8988T (cell line): ENCODE data around the gene TPSAB1.
"Not testable (repeated sequence)": the region's sequence is repeated elsewhere in the genome, so short reads cannot be mapped to it uniquely, and the experiment has no call there.

Source experiments
- DNase-seq: peaks from one replicate; pipeline ENCODE4 v3.0.0; 2011

Gene TPSAB1

DNA sequence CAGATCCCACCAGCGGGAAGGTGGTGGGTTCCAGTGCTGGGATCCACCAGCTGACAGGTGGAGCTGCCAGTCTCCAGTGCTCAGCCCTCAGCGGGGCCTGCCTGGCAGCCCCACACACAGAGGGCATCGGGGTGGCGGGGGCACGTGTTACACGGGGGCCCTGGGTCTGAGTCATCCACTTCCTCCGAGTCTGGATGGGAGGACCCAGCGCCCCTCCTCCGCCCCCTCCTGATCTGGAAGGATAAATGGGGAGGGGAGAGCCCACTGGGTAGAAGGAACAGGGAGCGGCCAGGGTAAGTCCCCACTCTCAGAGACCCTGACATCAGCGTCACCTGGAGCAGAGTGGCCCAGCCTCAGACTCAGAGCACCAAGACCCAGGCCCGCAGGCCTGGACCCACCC is at the start of gene TPSAB1:
Gene TPSAB1, plus strand, starts transcription at position 270 of the 400 bp plus-strand sequence. CDS start 234 bp downstream, outside the sequence.
- not testable (repeated sequence) for DNase-seq

DNA sequence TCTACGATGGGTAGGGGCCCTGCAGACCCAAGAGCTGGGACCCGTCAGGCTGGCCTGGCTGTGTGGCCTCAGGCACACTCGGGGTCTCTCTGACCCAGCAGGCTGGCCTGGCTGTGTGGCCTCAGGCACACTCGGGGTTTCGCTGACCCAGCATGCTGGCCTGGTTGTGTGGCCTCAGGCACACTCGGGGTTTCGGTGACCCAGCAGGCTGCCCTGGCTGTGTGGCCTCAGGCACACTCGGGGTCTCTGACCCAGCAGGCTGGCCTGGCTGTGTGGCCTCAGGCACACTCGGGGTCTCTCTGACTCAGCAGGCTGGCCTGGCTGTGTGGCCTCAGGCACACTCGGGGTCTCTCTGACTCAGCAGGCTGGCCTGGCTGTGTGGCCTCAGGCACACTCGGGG is 49.7 kb upstream of the TPSAB1 start:
- DNase-seq = not testable (repeated sequence)

- no peak for DNase-seq
Observed at GRCh38 chr16:1192384-1193073, 48.0 kb upstream of the TPSAB1 start.

GRCh38 chr16:1193143-1193824 is 47.2 kb upstream of the TPSAB1 start:
- DNase-seq = no peak

DNA sequence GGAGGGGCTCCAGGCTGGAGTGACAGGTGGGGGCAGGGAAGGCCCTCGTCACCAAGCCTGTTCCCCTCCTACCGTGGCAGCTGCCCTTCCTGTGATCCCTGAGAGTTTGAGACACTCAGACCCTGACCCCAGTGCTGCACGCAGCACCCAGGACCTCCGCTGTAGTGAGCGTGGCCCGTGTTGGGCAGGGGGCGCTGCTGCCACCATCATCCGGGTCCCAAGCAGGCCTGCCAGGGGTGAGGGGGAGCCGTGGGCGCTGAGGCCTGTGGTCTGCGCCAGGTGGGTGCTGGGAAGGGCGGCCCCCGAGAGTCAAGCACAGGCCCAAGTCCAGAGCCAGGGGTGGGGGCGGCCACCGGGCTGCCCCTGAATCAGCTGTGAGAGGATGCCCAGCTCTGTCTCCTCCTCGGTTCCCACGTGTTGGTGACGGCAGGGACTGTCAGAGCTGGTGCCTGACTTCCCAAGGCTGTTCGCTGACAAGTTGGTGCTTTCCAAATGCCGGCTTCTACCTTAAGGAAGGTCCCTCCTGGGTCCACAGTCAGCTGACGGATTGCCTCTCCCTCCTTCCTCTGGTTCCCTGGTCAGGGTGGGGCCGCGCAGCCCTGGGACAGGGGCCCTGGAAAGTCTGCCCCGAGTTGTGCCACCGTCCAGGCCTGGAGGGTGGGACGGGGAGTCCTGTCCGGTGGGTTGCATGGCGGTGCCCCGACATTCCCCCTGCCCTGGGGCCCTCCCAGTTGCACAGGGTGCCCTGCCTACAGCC is 46.5 kb upstream of the TPSAB1 start:
- DNase-seq = no peak

GRCh38 chr16:1194665-1195392 is 45.7 kb upstream of the TPSAB1 start:
- DNase-seq = no peak

GRCh38 chr16:1195393-1195666 is 45.2 kb upstream of the TPSAB1 start:
- DNase-seq = no peak

- DNase-seq = no peak
Observed at GRCh38 chr16:1196494-1196893, 44.0 kb upstream of the TPSAB1 start.

DNA sequence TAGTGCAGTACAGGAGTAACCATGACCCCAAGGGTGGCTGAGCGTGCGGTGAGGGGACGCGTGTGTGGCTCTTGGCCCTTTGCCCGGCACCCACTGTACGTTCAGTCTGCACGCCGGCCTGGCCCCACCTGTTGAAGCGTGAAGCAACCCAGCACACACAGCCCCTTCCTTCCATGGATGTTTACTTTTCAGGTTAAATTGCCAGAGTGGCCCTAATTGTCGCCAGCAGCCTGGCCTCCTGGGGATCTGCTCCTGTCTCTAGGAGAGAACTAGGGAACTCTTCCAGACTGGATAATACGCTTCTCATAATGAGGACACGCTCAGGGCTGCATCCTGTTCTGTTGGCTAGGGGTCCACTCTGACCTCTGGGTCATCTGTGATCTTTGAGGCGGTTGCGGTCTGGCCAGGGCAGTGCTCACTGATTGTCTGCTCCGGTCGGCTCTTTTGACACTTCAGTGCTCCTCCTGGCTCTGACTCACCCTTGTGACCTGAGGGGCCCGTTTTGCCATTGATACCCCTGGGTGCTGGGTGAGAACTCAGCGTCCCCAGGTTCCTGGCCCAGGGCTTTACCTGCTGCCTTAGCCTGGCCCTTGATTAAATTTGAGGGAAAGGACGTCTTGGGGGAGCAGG is 43.2 kb upstream of the TPSAB1 start:
- DNase-seq = no peak

DNA sequence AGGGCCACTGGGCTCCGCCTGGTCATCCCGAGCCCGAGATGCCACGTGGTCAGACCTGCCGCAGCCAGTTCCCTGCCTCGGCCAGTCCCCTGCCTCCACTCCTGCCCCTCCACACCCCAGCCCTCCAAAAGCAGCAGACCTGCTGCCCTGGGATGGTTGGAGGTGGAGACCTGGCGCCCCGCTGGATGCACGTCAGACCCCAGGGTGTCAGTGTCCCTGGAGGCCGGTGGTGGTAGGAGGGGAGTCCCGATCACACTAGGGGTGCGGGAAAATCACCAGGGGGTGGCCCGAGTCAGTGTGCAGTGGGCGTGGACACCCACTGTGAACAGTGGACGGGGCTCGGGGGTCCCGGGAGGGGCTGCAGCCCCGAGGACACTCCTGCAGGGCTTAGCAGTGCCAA is 42.3 kb upstream of the TPSAB1 start:
- no peak for DNase-seq

DNA sequence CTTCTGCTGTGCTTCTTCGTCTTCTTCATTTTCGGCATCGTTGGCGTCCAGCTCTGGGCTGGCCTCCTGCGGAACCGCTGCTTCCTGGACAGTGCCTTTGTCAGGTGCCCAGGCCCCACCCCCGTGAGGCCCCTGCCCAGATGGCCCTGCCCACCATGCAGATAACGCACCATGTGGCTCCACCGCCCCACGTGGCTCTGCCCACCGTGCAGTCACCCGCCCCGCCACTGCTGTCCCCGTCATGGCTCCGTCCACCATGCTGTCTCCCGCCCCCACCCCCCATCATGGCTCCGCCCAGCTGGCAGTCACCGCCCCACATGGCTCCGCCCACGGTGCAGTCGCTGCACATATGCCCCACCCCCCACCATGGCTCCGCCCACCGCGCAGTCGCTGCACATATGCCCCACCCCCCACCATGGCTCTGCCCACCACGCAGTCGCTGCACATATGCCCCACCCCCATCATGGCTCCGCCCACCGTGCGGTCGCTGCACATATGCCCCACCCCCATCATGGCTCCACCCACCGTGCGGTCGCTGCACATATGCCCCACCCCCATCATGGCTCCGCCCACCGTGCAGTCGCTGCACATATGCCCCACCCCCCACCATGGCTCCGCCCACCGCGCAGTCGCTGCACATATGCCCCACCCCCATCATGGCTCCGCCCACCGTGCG is 41.7 kb upstream of the TPSAB1 start:
- DNase-seq = not testable (repeated sequence)

- no peak for DNase-seq
Observed at GRCh38 chr16:1199347-1200013, 41.0 kb upstream of the TPSAB1 start.

DNA sequence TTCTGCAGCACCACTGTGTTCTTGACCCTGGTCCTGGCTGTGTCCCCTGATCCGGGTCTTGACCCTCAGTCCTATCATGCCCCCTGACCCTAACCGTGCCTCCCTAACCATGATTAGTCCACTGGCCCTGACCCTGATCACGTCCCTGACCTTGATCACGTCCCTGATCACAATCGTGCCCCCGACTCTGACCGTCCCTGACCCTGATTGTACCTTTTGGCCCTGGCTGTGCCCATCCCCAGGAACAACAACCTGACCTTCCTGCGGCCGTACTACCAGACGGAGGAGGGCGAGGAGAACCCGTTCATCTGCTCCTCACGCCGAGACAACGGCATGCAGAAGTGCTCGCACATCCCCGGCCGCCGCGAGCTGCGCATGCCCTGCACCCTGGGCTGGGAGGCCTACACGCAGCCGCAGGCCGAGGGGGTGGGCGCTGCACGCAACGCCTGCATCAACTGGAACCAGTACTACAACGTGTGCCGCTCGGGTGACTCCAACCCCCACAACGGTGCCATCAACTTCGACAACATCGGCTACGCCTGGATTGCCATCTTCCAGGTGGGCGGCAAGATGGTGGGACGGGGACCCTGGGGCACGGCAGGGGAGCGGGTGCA is 40.4 kb upstream of the TPSAB1 start:
- no peak for DNase-seq

- DNase-seq = no peak
Observed at GRCh38 chr16:1201444-1201843, 39.1 kb upstream of the TPSAB1 start.

DNA sequence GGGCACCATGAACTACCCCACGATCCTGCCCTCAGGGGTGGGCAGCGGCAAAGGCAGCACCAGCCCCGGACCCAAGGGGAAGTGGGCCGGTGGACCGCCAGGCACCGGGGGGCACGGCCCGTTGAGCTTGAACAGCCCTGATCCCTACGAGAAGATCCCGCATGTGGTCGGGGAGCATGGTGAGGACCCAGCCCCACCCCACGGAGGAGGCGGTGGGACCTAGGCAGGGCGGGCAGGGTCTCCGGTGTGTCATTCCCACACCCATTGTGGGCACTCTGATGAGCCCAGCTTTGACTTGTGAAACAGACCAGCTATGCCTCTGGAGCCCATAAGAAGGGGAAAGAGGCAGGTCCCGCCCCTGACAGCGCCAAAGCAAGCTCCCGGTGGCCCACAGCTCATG is 38.2 kb upstream of the TPSAB1 start:
- no peak for DNase-seq

GRCh38 chr16:1204933-1205332 is 35.6 kb upstream of the TPSAB1 start:
- DNase-seq = no peak

DNA sequence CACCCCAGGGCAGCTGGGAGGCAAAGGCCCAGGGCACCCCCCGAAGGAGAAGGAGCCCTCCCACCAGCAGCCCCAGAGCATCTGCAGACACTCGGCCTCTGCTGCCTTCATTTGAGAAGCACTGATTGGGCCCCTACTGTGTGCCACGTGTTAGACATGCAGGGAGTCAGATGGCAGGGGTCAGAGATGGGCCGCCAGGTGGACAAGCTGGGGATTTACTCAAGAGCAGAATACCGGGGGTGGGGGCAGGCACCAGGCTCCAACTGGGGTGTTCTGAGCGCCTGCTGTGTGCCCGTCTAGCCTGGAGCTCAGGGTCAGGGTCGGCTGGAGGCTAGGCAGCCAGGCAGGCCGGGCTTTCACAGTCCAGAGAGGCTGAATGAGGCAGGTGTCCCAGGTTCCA is 34.2 kb upstream of the TPSAB1 start:
- no peak for DNase-seq

DNA sequence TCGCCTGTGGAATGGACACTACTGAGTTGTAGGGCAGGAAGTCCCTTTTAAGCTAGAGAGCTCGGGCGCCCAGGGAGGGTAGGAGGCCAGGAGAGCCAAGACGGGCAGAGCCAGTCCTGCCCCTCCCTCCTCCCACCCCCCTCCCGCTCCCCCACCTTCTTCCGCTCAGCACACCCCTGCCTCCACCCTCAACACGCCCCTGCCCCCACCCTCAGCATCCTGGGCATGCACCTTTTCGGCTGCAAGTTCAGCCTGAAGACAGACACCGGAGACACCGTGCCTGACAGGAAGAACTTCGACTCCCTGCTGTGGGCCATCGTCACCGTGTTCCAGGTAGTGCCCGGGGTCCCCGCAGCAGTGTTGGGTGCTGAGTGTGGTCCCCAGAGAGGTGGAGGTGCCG is 33.7 kb upstream of the TPSAB1 start:
- no peak for DNase-seq

GRCh38 chr16:1208239-1208830 is 32.2 kb upstream of the TPSAB1 start:
- no peak for DNase-seq

- DNase-seq = no peak
Observed at GRCh38 chr16:1209081-1209480, 31.4 kb upstream of the TPSAB1 start.

DNA sequence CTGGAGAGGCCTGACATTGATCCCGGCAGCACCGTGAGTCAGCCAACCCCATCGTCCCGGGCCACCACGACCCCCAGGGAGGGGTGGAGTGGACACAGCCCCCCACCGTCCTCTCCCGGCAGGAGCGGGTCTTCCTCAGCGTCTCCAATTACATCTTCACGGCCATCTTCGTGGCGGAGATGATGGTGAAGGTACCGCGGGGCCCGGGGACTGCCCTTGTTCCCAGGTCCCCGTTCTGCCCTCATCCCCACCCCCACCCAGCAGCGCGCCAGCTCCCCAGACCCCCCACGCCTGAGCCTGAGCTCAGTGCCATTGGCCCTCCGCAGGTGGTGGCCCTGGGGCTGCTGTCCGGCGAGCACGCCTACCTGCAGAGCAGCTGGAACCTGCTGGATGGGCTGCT is 30.0 kb upstream of the TPSAB1 start:
- DNase-seq = no peak
